Lung microvascular endothelial cell (primary cell): ENCODE data around the gene PARP15. TPM values are rescaled to one million over a fixed set of nuclear protein-coding genes. Genes with fewer than 3 reads are reported as not detected.
A peak's percentile ranks its signal among the peaks of the same experiment; 100 is the strongest.
"Not testable (repeated sequence)": the region's sequence is repeated elsewhere in the genome, so short reads cannot be mapped to it uniquely, and the experiment has no call there.

Experiments used
- DNase-seq, 2 donors: peaks; one replicate each; pipeline versions ENCODE4 v3.0.0 to v3.0.0-alpha.2; 2010; ENCODE audit warnings: low read depth in 2 of 2
- total RNA-seq: library from RNA; depleted of rRNA; stranded (reverse); fragments of >200 nt; gene quantifications from 2 replicates; pipeline ENCODE4 v1.2.1, GENCODE V29; 2014

Gene PARP15
- 0.40 and 0.44 TPM in 2 replicates for total RNA-seq

DNA sequence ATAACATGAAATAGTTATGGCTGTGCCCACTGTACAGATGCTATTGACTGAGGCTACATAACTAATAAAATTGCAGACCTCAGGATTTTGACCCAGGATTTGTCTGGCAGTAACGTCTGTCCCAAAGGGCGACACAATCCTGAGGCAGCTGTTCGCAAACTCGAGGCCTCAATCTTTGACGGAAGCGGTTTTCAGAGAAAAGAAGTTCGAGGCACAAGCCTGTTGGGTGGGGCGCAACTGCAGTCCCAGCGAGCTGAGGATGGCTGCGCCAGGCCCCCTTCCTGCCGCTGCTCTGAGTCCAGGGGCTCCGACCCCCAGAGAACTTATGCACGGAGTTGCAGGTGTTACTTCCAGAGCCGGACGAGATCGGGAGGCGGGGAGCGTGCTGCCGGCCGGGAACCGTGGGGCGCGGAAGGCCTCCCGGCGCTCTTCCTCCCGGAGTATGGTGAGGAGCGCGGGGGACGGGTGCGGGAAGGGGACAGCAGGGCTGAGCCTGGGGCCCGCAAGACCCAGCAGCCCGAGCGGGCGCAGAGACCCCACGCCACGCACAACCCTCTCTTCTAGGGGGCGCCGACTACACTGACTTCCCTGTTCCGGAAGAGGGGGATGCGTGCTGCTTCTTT is at the start of gene PARP15:
PARP15 (plus strand) TSS at position 242 of the 623 bp plus-strand sequence; CDS start at position 260, 18 bp downstream.
- peak; percentile 27 to 36 for DNase-seq

- no peak for DNase-seq
Observed at GRCh38 chr3:122530164-122530563, 47.3 kb upstream of the PARP15 start.

DNA sequence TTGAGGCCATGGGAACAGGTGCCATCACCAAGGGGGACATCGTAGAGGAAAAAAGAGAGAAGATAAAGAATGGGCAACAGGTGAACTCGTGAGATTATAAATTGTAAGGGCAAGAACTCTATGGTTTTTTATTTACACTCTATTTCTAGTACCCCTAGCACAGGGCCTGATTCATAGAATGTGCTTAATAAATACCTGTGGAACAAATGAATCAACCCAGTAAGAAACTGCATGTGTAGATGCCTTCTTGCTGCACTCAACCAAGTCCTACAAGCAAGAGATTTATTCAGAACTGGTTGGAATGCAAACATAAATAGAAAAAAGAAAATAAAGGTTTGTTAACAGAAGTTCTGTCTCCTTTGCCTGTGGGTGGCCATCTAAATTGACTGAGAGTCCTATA is 44.0 kb upstream of the PARP15 start:
- no peak for DNase-seq

DNA sequence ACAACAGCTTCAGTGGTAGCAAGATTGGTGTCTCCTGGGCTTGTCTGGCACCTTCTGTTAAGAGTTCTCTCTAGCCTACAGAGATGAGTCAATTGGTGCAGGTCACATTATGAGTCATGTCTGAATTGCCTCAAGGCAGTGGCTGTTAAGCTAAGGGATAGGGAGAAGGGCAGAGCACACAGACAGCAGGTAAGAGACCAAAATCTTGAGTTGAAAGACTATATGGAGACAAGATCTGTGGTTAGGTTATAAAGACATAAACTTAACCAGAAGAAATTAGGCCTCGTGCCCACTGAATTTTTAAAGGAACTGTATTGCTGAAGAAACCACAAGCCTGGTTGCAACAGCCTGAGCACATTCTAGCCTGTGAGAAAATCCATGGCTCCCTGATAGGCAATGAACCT is 43.5 kb upstream of the PARP15 start:
- DNase-seq, result peak in 1 of 2 donors; percentile 58

DNA sequence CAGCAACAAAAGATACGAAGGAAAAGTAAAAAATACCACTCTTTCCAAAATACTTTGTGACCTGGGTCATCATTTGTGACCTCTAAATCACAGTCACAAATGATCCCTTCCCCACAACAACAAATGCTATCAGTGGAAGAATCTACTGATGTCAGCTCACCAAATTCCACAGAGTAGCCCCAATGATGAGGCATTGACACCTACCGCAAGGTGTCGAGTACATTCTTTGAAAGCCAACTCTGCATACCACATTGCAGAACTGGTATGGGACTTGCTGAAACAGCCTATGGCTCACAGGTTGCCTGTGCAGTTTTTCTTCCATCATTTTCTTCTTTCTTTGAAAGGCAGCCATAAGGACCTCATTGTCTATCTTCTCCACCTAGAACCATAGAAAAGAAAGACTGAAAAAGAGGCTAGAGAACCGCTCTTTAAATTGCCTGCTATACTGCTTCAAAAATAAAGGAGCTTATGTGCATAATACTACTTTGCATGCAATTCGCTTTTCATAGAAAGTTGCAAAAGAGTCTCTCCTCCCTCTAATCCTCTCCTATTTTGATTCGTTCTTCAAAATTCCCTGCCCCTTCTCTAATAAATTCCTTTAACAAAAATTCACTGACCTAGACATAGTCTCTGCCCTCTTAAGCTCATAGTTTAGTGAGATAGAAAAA is 41.4 kb upstream of the PARP15 start:
- DNase-seq, result no peak

DNA sequence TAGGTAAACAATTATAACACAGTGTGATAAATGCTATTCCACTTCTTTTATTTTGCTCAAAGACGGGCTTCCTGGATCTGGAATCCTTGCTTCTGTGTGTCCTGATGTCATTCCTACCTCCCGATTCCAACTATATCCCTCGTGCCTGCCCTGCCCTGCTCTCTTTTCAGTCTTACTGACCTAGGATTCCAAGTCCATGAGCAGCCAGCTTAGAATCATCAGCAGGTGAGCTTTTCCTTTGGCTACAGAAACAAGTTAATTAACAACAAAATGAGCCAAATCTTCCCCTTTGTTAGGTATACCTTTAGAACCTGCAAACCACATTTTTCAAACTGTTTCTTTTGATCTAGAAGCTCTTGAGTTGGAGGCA is 40.8 kb upstream of the PARP15 start:
- DNase-seq, result no peak

DNA sequence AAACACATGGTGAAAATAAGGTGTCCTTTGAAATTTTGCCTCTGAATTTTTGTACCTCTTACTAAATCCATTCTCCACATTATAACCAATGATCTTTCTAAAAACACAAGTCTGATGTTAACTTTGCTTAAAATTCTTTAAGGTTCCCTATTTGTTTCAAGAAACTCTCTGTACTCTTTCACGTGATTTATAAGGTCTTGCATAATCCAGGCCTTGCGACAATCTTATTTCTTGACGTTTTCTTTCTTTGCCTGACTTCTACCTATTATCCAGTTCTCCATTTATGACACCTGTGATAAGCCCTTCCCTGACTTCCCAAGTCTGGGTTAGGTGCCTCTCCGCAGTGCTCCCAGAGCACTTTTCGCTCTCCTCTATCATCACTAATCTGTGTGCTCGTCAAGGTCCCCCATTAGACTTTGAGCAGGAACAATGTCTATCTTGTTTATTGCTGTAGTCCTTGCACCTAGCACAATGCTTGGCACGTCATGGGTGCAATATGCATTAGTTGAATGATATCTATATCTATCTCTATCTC is 38.4 kb upstream of the PARP15 start:
- no peak for DNase-seq

GRCh38 chr3:122546151-122546550 is 31.3 kb upstream of the PARP15 start:
- DNase-seq, result no peak

DNA sequence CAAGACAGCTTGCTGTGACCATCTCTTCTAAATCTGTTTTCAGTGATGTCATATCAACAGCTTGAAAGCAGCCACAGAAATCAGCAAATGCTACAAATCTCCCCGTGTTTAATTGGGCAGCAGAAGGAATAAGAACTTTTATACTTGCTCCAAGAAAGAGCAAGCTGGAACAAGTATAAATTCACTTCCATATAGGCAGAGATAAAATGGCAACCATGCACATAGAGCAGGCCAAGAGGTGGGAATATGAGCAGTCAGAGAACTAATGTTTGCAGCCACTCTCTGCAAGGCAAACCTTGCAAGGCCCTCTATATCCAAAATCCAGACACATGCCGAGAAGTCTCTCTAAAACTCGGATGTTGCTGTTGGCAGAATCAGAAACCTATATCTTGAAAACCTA is 29.4 kb upstream of the PARP15 start:
- DNase-seq, result no peak

- DNase-seq, result no peak
Observed at GRCh38 chr3:122548619-122549018, 28.8 kb upstream of the PARP15 start.

DNA sequence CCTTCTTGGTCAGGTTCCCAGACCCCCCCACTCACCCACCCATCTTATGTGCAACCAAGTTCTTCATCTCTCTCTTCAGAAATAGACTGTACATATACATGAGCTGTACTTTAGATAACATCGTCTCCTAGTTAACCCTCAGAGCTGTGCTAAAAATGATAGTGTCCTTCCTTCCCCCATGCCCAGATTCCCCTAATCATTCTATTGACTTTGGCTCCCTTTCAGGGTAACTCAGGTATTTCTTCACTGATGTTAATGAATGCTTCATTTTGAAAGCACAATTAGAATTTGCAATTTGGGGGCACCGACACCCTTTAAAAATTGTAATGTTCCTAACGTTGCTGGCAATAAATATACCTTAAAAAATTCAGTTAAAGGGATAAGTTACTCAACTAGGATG is 24.3 kb upstream of the PARP15 start:
- DNase-seq, result no peak

DNA sequence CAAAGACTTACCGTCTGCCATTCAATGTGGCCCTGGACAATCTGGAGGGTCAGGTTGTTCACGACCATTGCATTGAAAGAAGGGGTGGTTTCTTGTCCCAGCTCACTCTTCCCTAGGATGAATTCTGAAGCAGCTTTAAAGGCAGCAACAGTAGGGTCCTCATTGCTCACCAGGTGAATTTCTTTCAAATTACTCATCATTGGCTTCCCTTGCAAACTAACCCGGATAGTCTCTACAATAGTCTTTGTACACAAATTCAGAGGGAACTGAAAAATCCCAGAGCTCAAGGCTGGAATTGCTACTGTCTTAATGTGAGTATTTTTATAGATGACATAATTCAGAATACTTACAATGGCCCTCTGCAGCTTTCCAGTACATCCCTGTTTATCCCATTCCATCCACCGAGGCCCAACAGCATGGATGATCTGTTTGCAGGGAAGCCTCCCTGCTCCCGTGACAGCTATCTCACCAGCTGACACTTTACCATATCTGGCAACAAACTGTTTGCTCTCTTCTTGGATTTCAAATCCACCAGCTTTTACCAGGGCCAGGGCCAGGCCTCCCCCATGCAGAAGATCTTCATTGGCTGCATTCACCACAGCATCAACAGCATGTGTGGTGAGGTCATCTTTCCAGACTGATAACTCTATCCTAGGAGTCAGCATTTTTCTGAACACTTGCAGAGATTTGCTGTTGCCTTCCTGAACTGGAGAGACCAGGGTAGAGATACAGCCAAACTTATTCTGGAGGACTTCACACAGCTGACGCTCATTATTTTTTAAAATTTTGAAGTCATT is 22.0 kb upstream of the PARP15 start:
- no peak for DNase-seq

- DNase-seq, result no peak
Observed at GRCh38 chr3:122557356-122557755, 20.1 kb upstream of the PARP15 start.

- DNase-seq, result no peak
Observed at GRCh38 chr3:122558605-122559004, 18.8 kb upstream of the PARP15 start.

- DNase-seq, result no peak
Observed at GRCh38 chr3:122559906-122560305, 17.5 kb upstream of the PARP15 start.

DNA sequence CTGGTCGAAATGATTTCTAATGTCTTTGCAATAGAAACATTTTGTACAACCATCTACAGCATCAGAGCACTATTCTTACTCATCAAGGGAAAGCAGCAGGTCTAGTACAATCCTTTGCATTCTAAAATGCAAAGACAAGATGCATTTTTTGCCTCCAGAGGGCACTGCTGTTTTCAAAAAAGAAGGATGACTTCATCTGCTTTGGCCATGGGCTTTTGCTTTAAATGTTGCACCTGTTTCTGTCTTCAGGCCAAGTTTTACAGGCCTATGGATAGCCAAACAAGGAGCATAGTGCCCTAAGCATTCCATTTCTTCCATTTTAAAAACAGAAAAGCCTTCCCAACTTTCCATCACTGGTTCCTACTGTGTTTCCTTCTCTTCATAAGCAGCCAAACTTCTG is 16.8 kb upstream of the PARP15 start:
- DNase-seq, result peak; percentile 72 to 75

DNA sequence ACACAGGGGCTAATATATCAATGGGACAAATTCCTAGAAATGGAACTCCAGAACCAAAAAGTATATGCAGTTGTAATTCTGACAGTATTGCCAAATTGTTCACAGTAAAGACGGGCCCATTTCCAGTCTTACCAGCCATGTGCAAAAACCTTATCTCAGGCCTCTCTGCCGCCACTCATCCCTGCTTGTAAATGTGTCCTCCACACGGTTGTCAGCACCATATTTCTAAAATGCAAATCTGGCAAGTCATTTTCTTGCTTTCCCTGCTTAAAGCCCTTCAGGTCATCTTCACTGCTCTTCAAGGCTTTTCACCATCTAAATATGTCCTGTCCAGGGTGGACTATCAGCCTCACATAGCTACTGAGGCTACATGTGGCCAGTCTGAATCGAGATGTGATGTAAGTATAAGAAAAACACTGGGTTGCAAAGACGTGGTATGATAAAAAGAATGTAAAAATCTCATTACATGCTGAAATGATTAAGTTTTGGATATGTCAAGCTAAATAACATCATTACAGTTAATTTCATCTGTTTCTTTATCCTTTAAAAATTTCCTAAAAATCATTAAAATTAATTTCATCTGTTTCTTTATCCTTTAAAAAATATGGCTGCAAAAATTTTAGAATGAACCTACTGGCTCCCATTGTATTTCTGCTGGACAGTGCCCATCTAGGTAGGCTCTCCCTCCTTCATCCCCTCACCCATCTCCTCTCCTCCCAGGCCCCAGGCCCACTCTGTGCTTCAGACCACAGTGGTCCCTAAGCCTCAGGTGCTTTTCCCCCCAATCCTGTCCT is 14.3 kb upstream of the PARP15 start:
- DNase-seq, result no peak

DNA sequence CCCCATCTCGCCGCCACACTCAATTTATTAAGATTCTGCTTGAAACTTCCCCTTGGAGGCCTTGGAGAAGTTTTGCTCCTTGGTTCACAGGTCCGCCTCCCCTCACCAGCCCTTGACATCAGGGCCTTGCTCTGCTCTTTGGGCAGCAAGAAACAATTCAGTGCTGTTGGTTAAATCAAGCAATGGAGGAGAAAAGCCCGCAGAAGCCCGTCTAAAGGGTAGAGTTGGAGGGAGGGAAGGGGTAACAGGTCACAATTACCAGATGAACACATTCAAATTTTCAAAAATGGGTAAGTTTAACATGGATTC is 13.8 kb upstream of the PARP15 start:
- DNase-seq, result peak; percentile 16 to 22

DNA sequence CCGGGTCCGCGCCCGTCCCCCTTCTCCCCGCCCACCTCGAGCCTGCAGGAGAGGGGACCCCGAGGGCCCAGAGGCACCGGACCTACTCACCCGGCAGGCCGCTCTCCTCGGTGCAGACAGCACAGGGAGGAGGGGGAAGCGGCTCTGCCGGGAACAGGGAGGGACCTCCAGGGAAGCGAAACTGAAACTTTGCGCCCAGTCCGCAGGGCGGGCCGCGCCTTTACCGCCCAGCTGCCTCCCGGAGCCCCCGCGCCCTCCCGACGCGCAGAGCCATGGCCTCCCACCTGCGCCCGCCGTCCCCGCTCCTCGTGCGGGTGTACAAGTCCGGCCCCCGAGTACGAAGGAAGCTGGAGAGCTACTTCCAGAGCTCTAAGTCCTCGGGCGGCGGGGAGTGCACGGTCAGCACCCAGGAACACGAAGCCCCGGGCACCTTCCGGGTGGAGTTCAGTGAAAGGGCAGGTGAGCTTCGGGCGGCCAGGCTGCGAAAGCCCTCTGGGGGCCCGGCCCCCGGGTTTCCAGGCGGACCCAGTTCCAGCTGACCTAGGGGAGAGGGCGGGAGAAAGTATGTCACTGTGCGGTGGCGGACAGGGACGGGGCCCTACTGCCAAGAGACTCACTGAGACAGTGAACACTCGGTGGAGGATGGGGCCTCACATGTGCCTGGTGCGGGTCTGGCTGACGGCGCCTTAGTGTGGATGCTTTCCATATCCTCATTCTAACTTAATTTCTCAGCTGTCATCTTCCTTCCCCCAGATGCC is 13.1 kb upstream of the PARP15 start, which contains the start of the genes DTX3L and PARP9:
DTX3L (plus strand) TSS at position 184 of the 758 bp plus-strand sequence; CDS start at position 273, 89 bp downstream.
PARP9 (minus strand) TSS at position 146 of the 758 bp plus-strand sequence. CDS start 4,680 bp downstream, outside the sequence.
- DNase-seq, result peak; percentile 88 to 90

GRCh38 chr3:122568131-122568530 is 9.3 kb upstream of the PARP15 start:
- not testable (repeated sequence) for DNase-seq

- DNase-seq, result no peak
Observed at GRCh38 chr3:122568755-122569154, 8.7 kb upstream of the PARP15 start.
